HK-2 (cell line): ENCODE results near the gene UBE3A.
"Not testable (repeated sequence)": the region's sequence is repeated elsewhere in the genome, so short reads cannot be mapped to it uniquely, and the experiment has no call there.

Source experiments
- DNase-seq: peaks from one replicate; pipeline ENCODE4 v3.0.0-alpha.2; 2018; ENCODE audit not compliant: unreplicated experiment

The UBE3A gene

DNA sequence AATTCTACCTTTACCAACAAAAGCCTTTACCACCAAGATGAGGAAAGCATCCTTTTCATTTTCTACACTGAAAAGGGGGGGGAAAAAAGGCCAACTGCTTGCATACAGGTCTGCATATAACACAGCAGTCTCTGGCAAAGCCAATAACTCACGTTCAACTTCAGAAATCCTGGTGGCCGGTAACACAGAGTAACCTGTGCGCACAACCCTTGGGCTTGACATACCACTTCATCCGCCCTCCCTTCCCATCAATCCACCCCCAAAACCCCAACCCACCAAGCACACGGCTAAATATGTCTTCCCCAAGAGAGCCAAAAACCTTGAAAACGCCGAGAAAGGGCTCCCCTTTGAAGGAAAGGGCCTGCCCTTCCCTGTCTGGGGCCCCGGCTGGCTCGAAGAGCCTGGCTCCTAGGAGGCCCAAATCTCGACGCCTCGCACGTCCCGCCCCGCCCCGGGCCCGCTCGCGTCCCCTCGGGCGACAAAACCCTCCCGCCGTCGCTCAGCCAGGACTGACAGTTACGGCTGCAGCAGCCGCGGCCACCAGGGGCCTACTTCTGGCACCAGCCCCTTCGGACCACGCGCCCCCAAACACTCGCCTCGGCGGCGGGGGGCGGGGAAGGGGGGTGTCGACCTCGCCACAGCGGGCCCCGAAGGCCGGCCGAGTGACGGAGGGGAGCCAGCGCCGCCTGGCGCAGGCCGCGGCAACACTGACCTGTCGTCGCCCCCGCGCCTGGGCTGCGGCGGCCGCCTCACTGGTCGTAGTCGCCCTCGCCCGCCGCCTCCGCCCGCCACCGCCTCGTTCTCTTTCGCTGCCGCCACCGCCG lies 835 bp downstream of the UBE3A start:
- DNase-seq = peak; percentile 48

DNA sequence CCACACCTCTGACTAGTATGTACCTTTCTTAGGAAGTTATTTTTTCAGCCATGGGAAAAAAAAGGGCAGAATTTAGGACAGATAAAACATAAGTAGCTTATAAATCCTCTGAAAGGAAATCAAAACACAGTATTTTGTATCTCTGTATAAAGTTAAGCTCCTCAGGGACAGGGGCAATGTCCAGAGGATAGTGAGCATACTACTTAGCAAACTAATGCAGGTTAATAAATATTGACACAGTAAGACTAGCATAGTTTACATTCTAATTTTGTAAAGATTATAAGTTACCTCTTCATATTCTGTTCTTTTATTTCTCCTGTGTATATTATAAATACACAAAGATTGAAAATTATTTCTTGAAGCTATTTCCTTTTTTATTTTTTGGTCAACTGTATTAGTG lies 2.1 kb downstream of the UBE3A start:
- no peak for DNase-seq

DNA sequence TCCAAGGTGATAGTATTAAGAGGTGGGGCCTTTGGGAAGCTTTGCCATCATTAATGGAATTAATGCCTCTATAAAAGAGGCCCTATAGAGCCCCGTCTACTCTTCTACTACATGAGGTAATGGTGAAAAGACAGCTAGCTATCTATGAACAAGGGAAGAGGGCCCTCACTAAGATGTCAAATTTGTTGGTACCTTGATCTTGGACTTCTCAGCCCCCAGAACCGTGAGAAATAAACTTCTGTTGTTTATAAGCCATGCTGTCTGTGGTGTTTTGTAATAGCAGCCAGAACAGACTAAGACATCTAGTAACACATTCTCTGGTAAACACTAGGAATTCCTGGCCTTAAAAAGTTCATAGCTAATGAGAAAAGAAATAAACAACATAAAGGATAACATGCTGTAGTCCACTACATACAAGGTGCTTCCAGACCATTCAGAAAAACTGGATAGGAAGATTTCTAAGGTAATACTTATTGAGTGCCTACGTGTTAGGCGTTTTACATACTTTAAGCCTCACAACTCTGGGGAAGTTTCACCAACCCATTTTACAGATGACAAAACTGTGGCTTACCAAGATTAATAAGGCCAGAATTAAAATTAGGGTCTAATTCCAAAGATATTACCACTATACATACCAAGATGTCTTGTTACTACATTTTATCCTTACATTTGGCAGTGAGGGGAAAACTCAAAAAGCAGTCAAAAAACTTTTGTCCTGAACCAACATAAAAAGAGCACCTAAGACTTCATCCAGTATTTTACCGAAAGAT lies 3.2 kb downstream of the UBE3A start:
- no peak for DNase-seq

DNA sequence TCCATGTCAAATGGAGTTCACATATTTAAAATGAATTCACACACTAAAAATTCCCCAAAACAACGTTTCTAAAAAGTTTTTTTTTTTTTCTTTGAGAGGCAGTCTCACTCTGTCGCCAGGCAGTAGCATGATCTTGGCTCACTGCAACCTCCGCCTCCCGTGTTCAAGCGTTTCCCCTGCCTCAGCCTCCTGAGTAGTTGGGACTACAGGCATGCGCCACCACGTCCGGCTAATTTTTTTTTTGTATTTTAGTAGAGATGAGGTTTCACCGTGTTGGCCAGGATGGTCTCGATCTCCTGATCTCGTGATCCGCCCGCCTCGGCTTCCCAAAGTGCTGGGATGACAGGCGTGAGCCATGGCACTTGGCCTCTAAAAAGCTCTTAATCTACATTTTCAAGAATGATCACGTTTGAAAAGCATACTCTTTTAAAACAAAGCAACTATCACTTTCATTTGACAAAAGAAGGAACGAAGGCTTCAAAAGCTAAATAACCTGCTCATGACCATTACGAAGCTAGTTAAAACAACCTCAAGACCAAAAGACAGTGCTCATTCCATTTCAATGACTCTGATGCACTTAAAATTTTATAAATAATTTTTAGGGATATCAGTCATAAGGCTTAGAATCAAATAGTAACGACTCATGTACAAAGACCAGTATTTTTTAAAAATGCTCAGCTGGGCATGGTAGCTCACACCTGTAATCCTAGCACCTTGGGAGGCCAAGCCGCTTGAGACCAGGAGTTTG lies 5.5 kb downstream of the UBE3A start:
- no peak for DNase-seq

DNA sequence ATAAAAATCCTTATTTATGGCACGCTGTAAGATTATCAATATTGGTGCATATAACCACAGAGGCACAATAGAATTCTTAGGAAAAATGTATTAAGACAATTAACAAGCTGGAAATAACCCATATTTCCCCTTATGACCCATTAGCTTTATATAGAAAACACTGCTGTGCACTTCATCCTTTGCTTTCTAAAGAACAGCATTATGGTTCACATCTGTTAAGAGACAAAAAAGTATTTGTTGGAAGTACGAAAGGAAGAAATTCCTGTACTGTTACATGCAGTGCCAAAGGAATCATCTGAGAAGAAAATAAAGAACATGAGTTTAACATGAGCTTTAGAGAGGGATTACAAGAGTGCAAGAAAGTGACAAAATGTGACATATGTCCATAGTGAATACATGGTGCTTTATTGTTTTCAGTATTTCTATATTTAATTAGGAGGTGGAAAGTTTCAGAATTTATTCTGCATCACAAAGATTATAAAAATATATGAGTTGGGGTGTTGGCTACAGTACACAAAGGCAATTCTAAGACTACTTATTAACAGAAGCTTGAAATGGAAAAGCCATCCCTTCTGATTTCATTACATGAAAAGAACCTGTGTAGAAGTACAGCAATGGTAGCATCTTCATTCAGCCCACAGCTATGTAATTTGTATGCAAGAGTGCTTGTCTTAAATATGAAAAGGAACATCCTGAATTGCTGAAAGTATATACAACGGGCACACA lies 6.8 kb downstream of the UBE3A start:
- no peak for DNase-seq

DNA sequence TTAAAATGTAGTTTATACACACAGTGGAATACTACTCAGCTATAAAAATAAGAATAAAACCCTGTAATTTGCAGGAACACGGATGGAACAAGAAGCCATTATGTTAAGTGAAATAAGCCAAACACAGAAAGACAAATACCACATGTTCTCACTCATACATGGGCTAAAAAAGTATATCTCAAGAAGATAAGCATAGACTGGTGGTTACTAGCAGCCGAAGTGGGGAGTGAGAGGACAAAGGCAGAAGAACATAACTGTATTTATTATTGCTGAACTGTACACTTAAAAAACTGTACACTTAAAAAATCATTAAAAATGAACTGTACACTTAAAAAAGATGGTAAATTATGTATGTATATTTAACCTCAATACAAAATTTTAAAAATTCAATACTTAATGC lies 11.0 kb downstream of the UBE3A start:
- DNase-seq = no peak

DNA sequence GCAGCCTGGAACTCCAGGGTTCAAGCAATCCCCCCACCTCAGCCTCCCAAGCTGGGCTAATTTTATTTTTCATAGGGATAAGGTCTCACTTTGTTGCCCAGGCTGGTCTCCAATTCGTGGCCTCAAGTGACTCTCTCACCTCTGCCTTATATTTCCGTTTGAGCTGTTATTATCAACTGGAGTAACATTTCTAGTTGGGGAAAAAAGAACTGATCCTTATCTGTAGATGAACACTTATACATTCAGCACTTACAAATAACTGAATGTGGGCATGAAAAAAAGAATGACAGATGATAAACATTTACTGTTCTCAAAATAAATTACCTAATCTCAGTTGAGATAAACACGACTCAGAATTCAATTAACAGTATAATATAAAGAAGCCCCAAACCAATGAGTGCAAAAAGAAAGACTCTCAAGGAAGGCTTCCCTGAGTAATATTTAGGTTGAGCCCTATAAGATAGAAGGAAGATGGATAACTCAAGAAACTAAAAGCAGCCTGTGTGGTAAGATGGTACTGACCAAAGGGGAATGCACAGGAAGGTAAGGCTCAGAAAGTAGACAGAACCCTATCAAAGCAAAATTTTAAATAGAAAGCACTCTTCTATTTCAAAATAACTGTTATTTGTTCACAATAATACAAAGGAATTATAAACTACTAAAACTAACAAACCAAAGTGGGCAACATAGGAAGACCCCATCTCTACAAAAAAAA lies 11.8 kb downstream of the UBE3A start:
- no peak for DNase-seq

DNA sequence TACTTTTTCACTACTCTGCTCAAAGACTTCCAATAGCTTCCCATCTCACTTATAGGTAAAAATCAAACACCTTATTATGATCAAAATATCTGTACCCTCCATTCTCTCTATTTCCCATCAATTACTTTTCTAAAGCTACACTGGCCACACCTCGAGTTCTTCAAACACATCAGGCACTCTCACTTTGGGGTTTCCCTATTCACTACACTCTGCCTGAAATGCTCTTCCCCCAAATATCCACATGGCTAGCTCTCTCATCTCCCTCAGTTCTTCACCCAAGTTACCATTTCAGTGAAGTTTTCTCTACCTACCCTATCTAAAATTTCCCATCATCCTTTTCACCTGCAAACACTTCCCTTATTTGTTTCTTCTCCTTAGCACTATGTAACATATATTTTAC lies 14.8 kb downstream of the UBE3A start:
- no peak for DNase-seq

DNA sequence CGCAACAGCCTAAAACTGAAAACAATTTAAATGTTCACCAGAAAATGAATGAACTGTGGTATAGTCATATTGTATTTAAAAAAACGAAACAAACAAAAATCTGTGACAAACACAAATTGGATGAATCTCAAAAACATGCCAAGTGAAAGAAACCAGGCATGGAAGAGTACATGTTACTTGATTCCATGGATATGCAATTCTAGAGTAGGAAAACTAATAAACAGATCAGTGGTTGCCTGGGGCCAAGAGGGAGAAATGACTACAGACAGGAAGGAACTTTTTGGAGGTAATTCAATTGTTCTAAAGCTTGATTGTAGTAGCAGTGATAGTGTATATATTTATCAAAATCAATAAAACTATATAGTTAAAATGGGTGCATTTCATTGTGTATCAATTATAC lies 16.8 kb downstream of the UBE3A start:
- DNase-seq = no peak

DNA sequence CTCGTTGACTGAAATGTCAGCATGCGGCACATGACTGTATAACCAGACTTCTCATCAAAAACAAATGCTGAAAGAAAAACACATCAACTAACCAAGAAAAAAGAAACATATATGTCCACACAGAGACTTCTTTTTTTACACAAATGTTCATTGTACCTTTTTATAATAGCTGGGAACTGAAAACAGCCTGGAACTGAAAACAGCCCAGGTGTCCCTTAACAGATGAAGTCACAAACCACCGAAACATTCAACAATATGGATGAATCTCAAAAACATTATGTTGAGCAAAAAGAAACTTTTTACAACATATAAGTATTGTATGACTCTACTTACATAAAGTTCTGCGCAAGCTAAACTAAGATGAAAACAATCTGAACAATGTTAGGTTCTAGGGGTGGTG lies 20.6 kb downstream of the UBE3A start:
- DNase-seq = no peak

DNA sequence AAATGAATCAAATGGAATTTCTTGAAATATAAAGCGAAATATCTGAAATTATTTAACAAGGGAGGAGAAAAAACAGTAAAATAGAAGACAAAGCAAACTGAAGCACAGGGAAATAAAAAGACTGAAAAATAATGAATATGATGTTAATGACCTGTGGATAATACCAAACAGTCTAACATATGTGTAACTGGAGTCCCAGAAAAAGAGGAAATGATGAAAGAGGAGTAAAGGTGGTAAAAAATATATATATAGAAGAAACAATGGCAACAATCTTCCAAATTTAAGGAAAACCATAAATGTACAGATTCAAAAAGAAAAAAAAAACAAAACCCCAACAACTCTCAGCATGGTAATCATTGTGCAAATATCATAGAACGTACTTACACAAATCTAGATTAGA lies 21.2 kb downstream of the UBE3A start:
- DNase-seq = no peak

DNA sequence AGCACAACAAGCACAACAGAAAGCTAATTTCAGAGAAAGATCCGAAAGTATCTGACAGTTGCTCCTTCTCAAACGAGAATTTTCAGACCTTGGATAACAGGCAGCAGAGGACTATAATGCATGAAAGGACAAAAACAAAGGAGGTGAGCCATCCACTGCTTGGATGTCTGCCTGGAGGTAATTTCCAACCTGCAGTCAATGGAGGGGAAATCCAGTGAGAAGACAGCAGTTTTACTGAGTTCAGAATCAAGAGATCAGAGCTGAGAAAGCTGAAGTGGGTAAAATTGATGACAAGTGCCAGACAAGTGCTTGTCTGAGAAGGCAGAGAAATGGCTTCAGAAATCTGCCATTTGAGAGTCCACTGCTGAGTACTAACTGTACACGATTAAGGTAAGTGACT lies 22.1 kb downstream of the UBE3A start:
- no peak for DNase-seq

DNA sequence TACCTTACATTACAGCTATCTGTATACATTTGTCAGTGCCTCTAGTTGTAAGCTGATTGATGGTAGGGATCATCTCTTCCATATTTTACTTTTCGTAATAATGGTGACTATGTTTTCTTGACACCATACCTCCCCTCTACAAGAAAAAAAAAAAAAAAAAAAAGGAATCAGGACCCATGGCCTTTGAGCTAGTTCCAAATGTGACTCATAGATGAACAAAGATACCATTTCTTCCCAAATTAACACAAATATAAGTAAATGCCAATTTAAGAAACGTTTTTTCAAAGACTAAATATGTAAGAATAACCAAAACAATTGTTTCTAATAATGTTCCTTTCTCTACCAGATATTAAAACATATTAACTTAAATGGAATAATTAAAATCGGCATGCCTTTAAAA lies 23.1 kb downstream of the UBE3A start:
- DNase-seq = no peak

DNA sequence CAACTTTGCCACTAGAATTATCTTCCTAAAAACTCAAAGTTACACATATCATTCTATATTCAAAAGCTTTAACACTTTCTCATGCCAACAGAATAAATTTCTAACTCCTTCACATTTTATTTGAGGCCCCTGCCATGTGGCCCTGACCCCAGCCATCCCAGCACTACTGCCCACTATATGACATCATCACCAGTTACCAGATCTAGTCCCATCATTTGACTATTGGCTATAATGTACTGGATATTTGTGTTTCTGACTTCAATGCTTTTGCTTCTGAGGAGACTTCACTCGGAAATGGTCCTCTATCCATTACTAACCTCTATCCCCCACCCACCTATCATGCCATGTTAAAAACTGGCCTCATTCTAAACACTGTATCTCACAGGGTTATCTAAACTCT lies 23.6 kb downstream of the UBE3A start:
- no peak for DNase-seq

DNA sequence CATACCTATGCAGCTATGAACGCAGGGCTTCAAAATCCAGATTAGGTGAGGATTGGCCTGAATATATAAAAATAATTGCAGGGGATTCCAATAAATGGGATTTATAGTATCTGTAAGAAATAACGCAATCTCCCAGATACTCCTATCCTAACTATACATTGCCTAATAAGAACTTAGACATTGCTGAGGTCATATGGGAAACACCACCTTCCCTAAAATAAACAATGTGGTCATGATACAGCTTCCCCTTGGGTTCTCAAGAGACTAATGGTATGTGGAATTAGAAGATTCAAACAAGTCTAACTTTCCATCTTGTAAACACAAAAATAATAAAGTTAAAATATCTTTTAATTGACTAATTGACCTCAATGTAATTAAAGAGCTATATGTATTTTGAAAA lies 28.2 kb downstream of the UBE3A start:
- no peak for DNase-seq

DNA sequence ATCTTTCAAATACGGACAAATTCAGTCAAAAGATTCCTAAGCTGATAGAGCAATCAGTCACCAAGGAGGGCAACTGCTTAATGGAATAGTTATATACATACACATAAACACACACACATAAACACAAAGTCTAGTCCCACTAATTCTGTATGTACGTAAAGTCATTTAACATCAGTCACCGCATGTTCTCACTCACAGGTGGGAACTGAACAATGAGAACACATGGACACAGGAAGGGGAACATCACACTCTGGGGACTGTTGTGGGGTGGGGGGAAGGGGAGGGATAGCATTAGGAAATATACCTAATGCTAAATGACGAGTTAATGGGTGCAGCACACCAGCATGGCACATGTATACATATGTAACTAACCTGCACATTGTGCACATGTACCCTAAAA lies 29.1 kb downstream of the UBE3A start:
- not testable (repeated sequence) for DNase-seq

DNA sequence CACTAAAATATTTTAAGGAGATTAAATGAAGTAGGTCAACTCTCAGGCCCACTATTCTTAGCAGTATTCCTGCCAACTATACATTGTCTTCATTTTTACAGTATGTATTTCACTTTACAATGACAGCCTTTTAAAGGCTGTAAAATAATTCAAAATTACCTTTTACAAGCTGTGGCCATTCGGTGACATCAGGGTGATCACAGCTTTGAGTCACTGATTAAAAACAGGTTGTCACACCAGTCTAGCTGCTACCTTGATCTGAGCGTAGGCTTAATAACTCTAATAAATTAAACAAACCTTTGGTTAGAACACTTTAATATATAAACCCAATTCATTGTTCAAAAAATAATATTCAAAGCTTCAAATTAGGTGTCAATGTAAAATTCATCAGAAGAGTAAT lies 29.9 kb downstream of the UBE3A start:
- no peak for DNase-seq

DNA sequence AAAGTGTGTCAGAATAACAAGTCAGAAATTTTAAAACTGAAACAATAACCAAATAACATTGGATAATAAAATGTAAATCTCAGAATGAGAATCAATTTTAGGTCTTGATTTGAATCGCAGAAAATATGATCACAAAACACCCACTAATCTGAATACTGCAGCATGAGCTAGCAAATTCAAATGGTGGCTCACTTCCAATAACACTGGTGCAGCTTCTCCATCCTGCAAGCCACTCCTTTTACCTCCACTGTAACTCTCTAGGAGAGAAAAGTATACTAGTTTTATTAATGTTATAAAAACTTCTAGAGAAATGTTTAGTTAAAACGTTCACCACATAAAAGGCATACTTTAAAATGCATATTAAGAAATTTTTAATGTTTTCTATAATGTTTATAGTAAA lies 30.4 kb downstream of the UBE3A start:
- DNase-seq = no peak

DNA sequence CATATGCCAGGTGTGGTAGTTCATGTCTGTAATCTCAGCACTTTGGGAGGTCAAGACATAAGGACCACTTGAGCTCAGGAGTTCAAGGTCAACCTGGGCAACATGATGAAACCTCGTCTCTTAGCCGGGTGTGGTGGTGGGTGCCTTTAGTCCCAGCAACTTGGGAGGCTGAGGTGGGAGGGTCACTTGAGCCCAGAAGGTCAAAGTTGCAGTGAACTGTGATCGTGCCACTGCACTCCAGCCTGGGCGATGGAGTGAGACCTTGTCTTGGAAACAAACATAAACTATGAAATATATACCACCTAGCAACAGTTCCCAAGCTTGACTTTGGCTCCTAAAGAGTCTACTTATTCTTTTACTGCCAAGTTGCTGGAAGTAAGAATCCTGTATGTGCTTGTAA lies 30.9 kb downstream of the UBE3A start:
- DNase-seq = no peak

DNA sequence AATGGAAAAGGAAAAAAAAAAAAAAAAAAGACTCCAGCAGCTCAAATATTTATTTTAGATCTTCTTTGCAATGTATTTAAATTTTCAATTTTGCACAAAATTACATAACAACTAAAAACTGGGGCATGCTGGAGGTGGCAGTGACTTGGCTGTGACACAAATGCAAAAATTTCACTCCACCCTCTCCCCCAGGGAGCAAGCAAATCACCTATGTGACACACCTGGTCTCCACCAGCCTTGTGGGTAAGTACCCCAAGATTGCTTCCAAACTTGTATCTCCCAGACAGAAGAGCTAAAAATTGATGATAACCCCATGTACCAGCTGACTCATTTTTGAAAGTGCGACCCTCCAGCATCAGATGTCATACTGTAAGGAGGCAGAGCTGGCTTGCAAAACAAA lies 32.0 kb downstream of the UBE3A start:
- DNase-seq = no peak

DNA sequence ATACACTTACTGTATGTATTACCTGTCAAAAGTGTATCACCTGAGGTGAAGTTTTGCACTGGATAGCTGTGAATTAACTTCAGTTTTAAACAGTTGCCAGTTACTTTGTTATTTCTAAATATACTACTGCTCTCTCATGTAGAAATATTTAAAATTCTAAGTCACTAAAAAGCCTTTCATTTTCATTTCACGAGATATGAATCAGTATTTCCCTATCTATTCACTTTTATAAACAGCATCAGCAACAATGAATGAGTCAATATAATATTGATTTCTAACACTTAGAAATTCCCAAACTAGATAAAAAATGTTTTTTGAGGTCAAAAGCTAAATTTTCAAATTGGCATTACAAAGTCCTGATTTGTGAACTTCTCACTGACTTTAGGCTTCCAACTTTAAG lies 32.6 kb downstream of the UBE3A start:
- DNase-seq = no peak
